GM15510 (cell line): ENCODE data around the gene FRMD4B.

Experiments used
- POLR2A ChIP-seq: IDR thresholded peaks from 3 replicates; pipeline ENCODE4 v1.6.1; 2011; ENCODE audit warnings: borderline replicate concordance; ENCODE audit not compliant: insufficient read length; ENCODE audit errors: extremely low read depth

Gene FRMD4B

DNA sequence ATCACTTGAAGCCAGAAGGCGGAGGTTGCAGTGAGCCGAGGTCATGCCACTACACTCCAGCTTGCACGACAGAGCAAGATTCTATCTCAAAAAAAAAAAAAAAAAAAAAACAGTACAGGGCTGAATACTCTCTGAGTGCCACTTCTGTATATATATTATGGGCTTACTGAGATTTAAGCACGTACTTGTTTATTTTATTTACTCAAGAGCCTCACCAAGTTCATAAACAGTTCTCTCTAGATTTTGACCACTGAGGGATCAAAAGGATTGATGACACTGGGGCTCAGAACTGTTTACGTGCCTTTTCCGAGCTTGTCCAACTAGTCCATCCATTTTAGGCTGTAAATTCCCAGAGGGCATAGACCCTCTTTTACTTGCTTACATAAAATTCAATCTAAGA lies 81.5 kb downstream of the FRMD4B start:
- TF ChIP-seq POLR2A = no peak

DNA sequence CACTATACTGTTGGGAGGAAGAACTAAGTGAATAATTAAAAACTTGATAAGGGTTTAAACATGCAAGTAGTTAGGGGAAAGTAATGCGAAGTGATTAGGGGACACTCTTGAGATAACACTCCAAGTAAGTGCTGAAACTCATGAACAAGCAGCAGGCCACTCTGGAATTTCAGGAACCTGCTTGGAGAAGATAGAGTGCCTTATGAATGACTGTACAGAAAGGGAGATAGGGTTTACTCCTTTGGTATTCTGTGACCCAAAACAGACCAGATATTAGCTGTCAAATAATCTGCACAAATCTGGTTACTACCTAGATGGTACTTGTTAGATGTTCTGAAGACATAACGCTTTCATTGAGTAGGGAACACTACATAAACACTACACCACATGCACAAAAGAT lies 85.6 kb downstream of the FRMD4B start:
- TF ChIP-seq POLR2A = no peak

DNA sequence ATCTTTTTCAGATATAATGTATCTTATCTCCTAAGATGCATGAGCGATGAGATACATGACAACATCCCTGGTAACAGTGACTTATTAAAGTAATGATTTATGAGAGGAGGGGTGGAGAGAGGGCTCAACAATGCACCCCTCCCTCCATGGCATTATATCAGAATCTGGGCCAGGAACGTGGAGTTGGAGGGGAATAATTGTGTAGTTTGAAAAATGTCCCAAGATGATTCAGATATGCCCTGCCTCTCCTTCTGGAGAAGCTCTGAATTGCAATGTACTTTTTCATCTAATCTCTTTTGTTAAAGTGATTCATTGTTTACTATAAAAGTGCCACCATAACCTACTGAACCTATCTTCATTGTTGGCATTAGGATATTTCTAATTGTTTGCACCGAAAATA lies 86.5 kb downstream of the FRMD4B start:
- no peak for TF ChIP-seq POLR2A

DNA sequence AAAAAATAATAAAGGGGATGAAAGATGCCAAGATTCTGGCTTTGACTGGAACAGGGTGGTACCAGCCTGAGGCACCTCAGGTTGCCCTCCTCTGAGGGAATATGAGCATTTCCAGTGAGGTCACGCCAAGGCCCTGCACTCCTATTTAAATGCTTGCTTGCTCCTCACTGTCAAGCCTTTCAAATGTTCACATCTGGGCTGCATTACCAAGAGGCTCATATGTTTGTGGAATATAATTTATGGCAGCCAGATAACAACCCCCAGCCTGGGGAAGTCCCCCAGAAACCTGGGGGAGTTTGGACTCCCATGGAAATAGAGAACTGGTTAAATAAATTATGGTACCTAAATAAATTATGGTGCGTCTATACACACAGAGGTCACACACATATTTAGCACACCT lies 88.4 kb downstream of the FRMD4B start:
- no peak for TF ChIP-seq POLR2A

DNA sequence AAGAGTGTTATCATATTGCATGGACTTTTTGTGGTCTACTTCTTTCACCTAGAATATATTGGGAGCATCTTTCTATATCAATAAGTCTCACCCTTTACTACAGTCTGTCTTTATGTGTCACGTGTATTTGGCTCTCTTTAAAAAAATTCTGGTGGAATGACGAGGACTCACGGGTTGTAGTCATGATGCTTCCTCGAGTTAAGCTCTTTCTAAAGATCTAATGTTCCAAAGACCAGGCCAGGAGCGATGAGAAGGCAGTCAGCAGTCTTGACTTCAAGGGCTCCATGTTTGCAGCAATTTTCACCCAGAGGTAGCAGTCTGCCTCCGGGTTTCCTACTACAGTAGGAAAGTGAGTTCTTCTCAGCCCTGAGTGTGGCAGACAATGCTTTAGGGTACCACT lies 88.9 kb downstream of the FRMD4B start:
- no peak for TF ChIP-seq POLR2A

DNA sequence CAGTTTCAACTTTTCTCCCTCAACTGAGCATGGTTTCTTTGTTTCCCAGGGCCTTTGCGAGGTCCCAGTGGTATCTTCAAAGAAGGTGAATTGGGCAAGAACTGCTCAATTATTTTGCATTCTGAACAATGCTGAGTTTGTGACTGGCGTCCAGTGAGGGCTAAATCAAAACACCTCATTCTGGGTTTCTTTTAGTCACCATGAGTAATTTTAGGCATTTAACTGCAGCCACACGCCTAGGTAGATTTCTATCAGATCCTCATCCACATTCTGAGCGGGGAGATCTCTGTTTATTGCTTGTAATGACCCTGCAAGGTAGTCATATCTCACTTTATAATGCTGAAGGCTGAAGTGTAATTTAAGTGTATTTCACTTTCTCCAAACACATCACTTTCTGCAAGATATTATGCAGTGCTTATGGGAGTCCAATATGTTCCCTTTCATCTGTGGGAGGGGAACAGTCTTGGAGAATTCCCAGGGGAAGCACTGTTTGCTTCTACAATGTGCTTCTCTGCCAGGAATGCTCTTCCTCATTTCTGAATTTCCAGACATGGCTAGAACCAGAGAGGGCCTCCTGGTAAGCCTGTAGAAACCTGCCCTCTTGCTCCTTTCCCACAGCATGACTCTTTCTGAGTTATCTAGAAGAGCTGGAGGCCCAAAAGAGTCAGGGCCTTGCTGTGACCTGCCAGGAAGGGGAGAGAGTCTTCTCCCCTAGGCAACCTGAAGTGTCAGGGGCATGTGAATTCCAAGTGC lies 91.7 kb downstream of the FRMD4B start:
- TF ChIP-seq POLR2A = no peak

DNA sequence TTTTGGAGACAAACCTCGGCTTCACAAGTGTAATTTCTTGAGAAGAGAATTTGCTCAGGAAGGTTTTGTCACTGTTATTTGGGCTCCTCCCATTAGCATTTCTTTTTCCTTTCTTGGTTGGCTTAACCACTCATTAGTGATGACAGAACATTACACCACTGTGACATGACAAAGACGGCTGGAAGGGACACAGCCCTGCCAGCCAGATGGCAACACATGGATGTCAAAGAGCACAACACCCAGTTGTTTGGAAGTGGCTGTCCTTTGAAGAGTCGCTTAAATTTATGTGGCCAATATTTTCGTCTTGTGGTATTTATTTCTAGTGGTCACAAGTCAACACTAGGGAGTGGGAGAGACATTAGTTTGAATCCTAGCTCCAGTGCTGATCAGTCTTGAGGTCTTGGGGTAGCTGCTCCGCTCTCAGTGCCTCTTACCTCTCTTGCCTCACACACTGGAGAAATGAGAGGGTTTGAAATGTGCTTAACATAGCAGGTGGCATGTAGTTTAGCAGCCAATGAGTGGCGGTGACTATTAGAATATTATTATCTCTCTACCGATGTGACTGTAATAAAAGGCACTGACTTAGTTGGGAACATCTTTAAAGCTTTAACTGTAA lies 92.8 kb downstream of the FRMD4B start:
- no peak for TF ChIP-seq POLR2A

DNA sequence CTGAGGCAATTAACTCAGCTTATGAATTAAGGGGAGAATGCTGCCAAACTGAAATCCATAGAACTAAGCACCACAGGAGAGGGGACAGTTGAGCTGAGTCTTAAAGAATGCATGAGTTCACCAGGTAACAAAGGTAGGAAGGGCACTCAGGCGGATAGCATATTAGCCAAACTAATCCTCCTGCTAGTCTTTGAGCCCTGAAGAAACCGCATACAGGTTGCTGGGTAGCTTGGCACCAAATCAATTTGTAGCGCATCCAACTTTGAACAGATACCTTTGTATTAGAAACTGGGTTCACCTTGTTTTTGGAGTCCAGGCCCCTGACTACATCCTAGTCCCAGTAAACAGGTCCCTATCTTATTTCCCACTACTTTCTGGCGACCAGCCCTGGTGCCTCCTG lies 93.7 kb downstream of the FRMD4B start:
- TF ChIP-seq POLR2A = no peak

DNA sequence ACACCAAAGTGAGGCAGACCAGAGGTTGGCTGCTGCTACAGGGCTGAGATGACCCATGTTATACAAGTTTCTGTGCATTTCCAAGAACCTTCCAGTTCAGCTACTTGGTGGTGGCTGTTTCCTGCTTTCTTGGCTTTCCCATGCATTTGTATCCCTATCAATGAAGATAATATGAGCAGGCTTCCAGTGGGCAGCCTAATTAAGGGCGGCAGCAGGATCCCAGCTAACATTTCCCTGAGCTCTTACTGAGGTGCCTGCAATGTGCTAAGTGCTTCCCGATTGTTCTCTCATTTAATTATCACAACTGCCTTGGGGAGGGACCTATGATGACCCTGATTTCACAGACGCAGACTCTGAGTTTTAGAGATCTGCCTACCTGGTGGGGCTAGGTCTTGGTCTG lies 95.5 kb downstream of the FRMD4B start:
- no peak for TF ChIP-seq POLR2A

DNA sequence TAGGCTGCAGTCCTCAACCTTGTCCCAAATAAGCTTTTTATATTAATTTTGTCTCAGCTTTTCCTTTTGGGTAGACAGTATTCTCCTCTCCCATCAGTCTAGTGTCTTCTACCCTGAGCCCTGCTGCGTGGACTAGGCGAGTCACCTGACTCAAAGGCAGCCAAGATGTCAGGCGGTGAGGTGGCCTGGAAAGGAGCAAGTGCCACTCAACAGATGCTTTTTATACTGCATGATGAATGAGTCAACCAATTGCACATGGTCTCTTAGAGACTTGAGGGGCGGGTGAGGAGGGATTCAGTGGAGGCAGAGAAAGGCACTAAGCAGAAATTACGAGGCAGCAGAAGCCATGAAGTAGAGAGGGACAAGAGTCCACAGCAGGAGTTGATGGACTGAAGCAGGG lies 95.9 kb downstream of the FRMD4B start:
- no peak for TF ChIP-seq POLR2A

DNA sequence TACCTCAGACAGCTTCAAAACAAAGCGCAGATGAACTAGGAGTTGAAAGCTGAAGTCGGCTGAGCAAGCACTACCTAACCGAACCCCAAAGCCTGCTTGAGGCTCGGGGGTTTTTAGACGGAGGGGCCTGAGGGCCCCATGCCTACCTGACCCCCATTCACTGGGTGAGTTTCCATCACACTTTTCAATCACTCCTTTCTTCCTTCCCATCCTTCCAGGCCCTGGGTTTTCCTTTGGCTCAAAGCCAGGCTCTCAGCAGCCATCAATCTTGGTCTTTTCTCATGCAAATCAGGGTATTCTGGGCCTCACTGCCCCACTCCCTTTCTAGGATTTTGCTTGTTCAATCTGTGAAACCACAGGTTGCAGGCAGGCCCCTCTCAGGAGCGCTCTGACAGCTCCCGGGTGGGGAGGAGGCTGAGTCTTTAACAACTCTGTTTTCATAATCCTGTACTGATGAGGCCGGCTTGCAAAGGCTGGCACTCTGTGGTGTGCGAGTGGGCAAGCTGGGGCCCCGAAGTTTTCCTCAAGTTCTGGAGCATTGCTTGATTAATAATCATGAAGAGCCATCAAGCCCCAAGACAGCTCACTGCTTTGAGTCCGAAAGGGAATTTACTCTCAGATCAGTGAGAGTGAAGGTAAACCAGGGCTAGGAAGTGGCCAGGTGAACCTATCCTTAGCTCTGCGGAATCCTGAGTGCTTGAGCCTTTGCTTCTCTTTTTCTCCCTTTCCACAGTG lies 97.6 kb downstream of the FRMD4B start:
- no peak for TF ChIP-seq POLR2A

DNA sequence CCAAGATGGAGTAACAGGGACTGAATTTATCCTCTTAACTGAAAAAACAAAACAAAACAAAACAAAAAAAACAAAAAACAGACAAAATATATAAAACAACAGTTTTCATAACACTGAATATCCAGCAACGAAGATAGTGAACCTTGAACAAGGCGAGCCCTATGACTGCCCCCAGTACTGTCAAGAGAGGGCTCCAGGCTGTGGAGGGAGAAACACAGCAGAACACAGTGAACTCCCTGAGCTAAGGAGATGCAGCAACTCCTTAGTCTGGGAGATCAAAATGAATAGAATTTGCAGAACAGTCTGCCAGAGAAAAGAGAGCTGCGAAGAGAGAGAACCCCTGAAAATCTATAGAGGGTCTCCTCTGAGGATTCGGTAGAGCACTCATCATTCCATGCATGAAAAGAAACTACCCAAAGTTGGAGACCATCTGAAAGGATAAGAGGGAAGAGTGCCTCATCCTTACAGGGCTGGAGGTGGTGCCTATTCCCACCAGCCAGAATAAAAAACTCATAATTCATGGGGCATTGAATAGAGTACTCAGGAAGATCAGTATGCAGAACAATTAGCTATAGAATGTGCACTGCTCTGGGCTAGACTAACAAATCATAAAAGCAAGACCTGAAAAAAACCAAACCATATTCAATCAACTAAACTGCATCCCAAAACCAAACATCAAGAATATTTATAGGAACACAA lies 101.8 kb downstream of the FRMD4B start:
- no peak for TF ChIP-seq POLR2A

DNA sequence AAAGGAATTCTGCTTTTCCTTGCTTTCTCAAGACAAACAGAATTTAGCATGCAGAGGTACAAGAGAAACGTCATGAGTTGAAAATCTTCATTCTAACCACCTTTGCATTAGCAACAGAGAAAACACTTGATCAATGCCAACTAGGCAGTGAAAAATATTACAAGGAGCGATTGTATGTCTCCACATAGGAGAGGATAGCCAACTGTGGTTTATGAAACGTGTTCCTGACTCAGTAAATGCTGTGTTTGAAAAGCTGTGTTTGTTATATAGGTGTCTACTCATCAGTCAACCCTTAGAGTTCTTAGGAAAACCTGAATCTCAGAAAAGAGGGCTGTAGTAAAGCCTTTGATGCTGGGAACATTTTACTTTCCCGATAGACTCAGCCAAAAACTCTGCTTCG lies 102.4 kb downstream of the FRMD4B start:
- no peak for TF ChIP-seq POLR2A

DNA sequence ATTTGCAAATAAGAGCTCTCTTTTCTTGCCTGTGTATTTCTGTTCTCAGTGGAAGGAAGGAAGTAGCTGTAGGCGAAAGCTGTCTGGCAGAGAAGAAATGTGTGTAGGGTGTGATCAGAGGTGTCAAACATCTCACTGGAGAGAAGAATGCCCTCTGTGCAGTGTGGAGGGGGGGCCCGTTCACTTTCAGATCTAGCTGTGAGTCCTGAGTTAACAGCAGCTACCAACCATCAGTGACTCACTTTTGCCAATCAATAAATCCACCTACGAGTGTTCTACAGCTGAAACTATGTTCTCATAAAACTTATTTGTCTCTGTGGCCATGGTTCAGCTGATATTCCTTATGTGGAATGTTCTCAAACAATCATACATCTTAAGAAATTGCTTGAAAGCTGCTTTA lies 103.7 kb downstream of the FRMD4B start:
- no peak for TF ChIP-seq POLR2A

DNA sequence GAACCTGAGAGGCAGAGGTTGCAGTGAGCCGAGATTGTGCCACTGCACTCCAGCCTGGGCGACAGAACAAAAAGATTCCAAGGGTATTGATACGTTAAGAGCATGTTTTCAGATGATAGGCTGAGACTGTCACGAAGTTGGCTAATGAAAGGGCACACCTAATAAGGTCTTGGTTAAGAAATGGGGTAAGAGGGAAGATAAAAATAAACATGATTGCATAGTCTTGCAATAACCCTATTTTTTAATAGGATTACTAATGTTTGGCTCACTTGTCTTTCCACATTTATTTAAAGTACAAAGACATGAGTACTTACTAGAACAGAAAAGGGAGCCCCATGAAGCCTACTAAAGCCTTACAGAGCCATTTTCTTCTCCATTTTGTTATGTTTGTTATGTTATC lies 109.0 kb downstream of the FRMD4B start:
- no peak for TF ChIP-seq POLR2A
